Ovary (tissue), 3 donors: ENCODE results near the gene ALAD.

ENCODE experiments used
- CTCF ChIP-seq, 3 donors: fragments of 450-650 bp in 2 of 3; fragments of 200-600 bp in 1 of 3; IDR thresholded peaks; one replicate each; pipeline versions ENCODE4 v1.5.1 to v1.8.0; 2016 to 2022; ENCODE audit warnings: antibody characterized with exemption in 3 of 3, mild to moderate bottlenecking in 1 of 3
- EP300 ChIP-seq: sonication (generic); formaldehyde crosslinking; IDR thresholded peaks from one replicate; pipeline ENCODE4 v1.6.1; 2017; ENCODE audit warnings: antibody characterized with exemption
- POLR2A ChIP-seq: fragments of 450-650 bp; IDR thresholded peaks from one replicate; pipeline ENCODE4 v1.6.1; 2017; ENCODE audit warnings: antibody characterized with exemption, mild to moderate bottlenecking, moderate library complexity
- donor health status: DM: no; HTN: no; CAD: no.

GRCh38 chr9:113401027-113401792, at the start of gene ALAD:
- peak; percentile 92 to 97 (median 96) for TF ChIP-seq CTCF (IDR thresholded peaks at IDR 0.05)
- TF ChIP-seq POLR2A, result no peak
- TF ChIP-seq EP300, result no peak
